NCI-H524 treated with DMSO at 0.1 percent for 48 hours (cell line): Measurements from ENCODE around the gene MT1B.
"Not testable (repeated sequence)": the region's sequence is repeated elsewhere in the genome, so short reads cannot be mapped to it uniquely, and the experiment has no call there.

Source experiments
- DNase-seq: peaks from one replicate; lab custom pipeline; 2025; lab: John Stamatoyannopoulos, UW

MT1B gene

DNA sequence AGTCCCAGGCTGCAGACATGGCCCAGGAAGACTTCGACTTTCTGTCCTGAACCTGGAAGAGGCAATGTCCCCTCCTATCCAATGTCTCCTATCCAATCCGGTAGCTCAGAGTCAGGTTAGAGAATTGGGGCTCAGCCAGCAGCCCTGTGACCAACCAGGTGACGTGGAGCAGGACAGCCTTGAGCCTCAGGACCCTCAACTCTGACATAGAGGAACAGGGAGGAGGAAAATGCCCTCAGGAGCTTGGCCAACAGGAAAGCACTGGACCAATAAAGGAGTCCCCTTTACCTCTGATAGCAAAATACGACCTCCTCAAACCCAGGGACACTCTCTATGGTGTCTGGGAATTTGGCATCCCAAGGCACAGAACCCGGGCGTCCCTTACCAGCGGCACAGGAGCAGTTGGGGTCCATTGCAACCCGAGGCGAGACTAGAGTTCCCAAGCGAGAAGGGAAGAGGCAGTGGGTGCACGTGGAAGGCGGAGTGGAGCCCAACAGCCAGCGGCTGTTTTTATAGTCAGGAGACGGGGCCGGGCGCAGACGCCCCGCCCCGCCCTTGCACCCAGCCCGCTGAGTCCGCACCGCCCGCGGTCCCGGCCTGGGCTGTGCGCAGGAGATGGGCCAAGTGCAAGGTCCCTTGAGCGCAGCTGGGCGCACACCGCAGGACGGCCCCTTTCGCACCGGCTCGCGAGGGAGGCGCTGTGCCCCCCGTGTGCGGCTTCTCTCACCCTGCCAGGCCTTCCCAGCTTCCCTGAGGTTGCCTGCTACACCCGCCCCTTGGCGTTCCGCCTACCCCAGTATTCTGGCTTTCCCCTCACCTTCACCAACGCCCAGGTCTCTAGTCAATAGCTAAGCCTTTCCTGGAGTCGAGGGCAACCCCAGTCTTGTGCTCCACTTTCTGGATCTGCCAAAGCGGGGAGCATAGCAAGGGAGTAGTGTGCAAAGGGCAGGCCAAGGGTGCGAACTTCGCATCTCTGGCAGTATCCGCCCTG lies 16.2 kb downstream of the MT1B start, which contains the start of gene MT1G:
Gene MT1G (minus strand): TSS at position 485 of the 991 bp plus-strand sequence. CDS start 72 bp downstream, at position 413.
- no peak for DNase-seq

DNA sequence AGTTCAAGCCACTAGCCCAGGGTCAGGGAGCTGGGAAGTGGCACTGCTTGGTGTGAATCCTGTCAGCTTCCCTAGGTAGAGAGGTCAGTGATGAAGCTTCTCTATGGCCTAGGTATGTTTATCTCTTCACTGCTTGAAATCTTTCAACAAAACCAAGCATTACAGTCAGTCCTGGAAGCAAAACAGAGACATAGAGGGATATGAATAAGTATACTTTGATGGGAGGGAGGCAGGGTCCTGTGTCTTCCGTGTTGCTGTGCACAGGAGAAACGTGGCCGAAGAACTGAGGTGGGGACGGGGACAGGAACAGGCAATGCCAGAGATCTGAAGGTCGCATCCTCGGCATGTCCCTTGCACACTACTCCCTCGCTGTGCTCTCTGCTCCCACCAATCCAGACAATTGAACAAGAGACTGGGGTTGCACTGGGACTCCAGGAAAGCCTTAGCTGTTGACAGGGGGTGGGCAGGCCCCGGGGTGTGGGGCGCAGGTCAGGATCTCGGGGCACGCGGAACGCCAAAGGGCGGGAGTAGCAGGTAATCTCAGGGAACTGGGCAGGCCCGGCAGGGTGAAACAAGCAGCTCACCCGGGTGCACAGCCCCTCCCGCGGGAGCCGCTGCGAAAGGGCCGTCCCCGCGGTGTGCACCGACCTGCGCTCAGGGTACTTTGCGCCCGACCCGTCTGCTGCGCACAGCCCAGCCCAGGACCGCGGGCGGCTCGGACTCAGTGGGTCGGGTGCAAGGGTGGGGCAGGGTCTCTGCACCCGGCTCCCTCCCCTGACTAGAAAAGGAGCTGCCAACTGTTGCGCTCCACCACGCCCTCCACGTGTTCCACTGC lies 17.5 kb downstream of the MT1B start, which contains the start of gene MT1H:
Gene MT1H (plus strand): TSS at position 810 of the 835 bp plus-strand sequence. CDS start 71 bp downstream, outside the sequence.
- DNase-seq = no peak

DNA sequence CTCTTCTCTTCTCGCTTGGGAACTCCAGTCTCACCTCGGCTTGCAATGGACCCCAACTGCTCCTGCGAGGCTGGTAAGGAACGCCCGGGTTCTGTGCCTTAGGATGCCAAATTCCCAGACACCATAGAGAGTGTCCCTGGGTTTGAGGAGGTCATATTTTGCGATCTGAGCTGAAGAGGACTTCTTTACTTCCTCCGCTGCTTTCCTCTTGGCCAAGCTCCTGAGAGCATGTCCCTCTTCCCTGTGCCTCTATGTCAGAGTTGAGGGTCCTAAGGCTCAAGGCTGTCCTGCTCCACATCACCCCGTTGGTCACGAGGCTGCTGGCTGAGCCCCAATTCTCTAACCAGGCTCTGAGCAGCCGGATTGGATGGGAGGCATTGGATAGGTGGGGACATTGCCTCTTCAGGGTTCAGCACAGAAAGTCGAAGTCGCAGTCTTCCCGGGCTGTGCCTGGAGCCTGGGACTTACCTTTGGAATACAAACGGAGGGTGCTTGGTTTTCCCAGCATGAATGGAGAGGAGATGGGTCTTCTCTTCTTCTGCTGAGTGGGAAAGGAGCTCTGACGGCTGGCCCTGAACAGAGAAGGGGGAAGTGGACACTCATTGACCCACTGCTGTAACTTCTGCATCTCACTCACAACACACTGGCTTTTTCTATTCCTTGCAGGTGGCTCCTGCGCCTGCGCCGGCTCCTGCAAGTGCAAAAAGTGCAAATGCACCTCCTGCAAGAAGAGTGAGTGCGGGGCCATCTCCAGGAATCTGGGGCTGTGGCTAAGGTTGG lies 18.3 kb downstream of the MT1B start:
- no peak for DNase-seq

DNA sequence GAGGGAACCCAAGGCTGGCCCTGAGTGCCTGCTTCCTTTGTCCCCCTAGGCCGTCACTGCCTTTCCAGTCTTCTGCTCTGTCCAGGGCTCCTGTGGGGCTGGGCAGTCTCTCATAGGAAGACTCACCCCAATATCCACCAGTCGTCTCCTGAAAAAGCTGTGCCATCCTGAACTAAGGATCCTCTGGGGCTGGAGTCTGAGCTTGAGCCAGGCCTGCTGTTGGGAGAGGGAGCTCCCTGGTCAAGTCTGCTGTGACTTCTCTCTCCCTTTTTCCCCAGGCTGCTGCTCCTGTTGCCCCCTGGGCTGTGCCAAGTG lies 18.9 kb downstream of the MT1B start:
- DNase-seq = no peak

DNA sequence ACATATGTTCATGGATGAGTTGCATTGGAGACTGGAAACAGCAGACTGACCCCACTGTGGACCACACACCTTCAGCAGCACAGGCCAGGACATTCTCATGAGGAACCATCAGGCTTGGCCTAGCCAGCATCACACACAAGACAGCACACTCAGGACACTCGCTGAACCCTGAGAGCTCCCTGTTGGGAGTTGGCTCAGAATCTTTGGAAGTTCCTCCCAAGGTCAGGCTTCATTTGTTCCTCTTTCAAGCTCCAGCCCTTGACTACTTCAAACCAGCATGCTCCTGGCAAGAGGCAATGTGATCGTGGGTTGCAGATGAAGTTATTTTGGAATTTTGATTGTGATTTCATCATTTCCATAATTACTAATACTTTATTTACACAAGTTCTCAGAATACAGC lies 20.0 kb downstream of the MT1B start:
- not testable (repeated sequence) for DNase-seq

DNA sequence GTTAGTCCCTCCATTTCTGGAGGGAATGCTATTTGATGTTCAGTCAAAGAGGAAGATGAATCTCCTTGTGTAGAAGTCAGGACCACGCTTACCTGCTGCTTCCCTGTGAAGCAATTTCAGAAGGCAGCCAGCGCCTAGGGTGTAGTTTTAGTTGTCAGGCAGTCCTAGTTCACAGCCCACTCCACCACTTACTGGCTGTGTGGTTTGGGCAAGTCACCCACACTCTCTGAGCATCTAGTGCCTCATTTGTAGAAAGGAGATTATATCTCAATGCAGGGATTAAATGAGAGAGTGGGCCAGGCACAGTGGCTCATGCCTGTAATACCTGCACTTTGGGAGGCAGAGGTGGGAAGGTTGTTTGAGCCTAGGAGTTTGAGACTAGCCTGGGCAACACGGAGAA lies 20.5 kb downstream of the MT1B start:
- DNase-seq = not testable (repeated sequence)

DNA sequence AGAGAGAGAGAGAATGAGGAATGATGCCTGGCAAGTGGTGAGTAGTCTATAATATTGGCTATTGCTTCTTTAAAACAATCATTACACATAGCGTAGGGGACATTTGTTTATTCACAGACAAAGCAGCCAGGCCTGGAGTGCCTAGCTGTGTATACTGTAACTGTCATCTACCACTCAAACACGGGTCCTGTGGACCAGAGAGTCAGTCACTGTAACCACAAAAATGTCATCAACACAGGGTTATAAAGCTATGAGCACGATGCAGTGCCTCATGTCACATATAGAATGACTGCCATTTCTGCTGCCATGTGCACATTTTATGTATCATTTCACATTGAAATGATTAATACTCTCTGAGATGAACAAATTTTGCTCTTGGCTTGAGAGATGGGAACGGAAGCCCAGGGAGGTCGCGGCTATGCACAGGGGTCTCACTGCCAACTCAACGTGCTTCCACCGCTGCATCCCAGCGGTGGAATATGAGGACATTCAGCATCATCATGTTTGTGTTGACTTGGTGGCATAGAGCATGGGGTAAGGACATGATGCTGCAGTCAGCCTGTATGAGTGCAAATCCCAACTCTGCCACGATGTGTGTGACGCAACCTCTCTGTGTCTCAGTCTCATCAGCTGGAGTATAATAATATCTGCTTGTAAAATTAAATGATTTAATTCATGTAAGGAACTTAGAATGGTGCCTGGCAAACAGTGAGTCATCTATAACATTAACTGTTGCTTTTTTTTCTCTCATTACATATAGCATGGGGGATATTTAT lies 21.3 kb downstream of the MT1B start:
- no peak for DNase-seq

DNA sequence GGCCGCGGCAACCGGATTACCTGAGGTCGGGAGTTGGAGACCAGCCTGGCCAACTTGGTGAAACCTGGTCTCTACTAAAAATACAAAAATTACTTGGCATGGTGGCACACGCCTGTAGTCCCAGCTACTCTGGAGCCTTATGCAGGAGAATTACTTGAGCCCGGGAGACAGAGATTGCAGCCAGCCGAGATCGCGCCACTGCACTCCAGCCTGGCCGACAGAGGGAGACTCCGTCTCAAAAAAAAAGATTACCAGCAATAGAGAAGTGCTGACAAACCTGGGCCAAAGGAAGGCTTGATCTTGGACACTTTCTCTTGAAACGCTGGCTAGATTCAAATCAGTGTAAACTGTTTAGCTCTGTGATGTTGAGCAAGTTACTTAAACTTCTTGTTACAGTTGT lies 22.2 kb downstream of the MT1B start:
- DNase-seq = no peak

DNA sequence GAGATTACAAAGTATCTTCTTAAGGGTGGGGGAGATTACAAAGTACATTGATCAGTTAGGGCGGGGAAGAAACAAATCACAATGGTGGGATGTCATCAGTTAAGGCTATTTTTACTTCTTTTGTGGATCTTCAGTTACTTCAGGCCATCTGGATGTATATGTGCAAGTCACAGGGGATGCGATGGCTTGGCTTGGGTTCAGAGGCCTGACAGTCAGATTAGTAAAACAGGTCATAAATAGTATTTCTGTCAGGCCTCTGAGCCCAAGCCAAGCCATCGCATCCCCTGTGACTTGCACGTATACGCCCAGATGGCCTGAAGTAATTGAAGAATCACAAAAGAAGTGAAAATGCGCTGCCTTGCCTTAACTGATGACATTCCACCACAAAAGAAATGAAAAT lies 22.9 kb downstream of the MT1B start:
- DNase-seq = not testable (repeated sequence)

DNA sequence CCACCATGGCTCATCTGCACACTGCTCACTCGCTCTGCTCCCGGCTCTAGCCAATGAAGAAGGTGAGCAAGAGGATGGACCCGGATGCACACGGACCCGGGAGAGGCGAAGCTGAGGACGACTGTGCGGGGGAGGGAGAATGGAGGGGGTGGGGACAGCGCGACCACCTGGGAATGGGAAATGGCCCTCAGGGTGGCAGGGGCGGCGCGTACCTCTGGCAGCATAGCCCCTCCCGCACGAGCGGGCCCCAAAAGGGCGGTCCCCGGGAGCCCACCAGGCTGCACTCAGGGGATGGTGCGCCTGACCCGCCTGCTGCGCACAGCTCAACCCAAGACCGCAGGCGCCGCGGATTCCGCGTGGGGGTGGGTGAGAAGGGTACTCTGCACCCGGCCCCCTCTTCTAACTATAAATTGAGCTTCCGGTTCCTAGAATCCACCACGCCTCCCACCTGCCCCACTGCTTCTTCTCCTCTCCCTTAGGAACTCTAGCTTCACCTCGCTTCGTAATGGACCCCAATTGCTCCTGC lies 24.1 kb downstream of the MT1B start:
- no peak for DNase-seq

DNA sequence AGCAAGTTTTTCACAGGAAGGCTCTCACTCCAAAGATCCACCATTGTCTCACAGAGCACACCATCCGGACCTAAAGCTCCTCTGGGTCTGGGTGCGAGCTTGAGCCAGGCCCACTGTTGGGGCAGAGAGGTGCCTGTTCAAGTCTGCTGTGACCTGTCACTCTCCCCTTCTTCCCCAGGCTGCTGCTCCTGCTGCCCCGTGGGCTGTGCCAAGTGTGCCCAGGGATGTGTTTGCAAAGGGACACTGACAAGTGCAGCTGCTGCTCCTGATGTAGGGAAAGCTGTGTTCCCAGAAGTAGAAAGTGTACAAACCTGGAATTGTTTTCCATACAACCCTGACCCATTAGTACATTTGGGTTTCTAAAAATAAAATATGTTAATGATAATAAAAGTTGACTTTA lies 25.8 kb downstream of the MT1B start:
- DNase-seq = no peak

DNA sequence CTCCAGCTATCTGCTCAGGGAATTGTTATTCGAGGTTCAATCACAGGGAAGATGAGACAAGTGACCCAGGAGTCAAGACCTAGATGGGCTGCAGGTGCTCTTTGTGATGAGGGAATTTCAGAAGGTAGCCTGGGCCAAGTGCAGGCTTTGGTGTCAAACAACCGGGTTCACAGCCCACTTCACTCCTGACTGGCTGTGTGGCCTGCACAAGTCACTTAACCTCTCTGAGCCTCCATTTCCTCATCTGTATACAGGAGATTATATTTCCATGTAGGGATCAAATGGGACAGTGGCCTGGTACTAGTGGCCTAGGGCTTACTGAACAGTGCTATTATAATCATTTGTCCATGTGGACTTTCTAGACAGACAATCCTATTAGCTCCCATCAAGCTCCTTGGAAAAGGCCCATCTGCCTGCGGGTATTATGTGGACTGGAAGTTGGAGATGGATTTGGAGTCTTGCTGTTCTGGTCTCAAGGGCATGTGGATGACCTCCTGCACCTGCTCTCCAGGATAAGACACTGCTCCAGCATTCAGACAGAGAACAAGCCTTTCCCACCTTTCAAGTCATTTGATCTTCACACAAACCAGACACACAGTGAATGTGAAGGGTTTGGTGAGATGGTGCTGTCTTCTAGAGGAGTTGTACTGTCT lies 27.5 kb downstream of the MT1B start:
- no peak for DNase-seq

DNA sequence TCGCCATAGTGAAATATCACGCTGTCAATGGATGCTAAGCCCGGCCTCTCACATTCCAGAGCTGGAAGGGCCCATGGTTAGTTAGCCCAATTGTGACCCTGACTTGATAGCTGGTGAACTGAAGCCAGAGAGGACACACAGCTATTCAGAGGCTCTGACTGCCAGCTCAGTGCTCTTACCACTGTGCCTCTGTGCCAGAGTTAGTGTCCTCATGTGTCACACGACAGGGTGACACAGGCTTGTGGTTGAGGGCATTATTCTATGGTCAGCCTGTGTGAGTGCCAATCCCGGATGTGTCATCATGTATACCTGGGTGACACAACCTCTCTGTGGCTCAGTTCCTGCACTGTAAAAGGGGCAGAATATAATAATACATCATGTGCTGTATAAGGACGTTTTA lies 28.1 kb downstream of the MT1B start:
- DNase-seq = no peak

DNA sequence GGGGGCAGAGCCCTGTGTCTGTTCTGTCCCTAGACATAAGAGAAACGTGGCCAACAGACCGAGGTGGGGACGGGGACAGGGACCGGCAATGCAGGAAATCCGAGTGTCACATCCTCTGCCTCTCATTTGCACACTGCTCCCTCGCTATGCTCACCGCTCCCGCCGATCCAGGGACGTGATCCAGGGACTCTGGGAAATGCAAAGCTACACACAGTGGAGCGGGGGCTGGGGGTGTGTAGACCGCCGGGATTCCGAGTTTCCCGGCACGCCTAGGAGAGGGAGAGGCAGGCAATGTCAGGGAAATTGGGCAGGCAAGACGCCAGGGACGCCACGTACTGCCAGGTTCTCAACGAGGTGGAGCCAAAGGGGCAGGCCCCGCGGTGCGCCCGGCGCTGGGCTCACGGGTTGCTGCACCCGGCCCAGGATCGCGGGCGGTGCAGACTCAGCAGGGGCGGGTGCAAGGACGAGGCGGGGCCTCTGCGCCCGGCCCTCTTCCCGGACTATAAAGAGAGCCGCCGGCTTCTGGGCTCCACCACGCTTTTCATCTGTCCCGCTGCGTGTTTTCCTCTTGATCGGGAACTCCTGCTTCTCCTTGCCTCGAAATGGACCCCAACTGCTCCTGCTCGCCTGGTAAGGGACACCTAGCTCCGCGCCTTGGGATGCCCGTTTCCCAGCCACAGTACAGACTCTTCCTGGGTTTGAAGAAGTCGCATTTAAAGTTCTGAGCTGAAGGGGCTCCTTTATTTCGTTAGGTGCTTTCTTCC lies 30.4 kb downstream of the MT1B start, which contains the start of gene MT1X:
Gene MT1X (plus strand): TSS at position 532 of the 764 bp plus-strand sequence. CDS start 71 bp downstream, at position 603.
- DNase-seq = peak; percentile 40

DNA sequence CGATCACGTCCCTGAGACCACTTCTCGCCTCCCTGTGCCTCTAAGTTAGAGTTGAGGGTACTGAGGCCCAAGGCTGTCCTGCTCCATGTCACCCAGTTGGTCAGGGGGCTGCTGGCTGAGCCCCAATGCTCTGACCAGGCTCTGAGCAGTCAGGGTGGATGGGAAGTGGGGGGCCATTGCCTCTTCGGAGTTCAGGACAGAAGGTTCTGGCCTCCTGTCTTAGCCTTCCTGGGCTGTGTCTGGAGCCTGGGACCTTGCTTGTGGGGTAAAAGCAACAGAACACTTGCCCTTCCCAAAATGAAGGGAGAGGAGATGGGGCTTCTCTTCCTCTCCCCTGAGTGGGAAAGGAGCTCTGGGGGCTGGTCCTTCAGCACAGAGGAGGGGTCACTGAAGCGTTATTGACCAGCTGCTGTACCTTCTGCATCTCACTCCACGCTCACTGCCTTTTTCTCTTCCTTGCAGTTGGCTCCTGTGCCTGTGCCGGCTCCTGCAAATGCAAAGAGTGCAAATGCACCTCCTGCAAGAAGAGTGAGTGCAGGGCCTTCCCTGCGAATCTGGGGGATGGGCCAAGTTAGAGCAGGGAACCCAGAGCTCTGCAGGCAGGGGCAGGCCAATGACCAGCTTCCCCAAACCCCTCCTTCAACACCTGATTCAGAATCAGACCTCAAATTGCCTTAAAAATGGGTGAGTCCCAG lies 31.2 kb downstream of the MT1B start:
- DNase-seq = no peak

DNA sequence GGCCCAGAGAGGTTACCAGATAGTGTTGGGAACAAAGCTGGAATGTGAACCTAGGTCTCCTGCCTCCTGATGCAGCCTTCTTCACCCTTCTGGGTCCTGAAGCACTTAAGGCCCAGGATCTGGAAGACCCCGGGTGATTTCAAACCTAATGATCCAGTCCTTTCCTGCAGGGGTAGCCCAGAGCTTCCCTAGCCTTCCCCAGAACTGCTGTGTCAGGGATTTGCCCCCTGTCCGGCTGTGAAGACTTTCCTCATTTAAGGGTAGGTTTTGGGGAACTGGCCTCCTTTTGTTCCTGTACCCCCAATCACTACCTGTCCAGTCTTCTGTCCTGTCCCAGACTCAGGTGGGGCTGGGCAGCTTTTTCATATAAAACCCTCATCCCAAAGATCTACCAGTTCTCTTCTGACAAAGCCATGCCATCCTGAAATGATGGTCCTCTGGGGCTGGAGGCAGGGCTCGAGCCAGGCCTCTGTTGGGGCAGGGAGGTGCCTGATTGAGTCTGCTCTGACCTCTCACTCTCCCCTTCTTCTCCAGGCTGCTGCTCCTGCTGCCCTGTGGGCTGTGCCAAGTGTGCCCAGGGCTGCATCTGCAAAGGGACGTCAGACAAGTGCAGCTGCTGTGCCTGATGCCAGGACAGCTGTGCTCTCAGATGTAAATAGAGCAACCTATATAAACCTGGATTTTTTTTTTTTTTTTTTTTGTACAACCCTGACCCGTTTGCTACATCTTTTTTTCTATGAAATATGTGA lies 31.9 kb downstream of the MT1B start:
- DNase-seq = no peak

DNA sequence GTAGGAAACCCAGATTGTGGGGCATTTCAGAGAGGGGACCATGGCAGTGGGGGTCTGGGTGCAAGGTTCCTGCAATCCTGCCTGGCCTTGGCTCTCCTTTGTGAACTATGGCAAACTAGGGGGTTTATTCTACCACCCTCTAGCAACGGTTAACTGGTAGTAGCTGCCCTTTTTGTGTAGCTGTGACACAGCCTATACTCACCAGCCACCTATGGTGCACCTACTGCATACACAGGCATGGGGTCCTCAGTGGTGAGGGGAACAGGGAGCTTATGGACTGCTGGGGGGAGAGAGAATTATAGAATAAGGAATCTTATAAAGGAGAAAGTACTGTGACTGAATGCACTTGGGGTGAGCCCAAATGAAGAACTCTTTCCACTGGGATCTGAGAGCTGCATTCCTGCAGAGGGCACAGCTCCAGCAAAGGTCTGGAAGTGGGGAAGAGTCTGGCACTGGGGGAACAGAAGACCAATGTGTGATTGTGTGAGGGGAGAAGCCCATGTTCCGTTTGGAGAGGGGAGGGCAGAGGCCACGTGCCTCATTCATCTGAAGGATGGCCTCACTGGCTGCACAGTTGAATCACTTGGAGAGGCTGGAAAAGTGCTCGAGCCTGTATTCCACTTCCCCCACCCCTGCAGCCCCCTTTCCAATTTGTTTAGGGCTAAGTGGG lies 32.7 kb downstream of the MT1B start:
- DNase-seq = no peak
